A549 treated with dexamethasone at 1 μM for 4 hours (cell line): ENCODE results near the gene VSTM1. TPM values are rescaled to one million over a fixed set of nuclear protein-coding genes. Genes with fewer than 3 reads are reported as not detected.

Experiments
- total RNA-seq: library from RNA; stranded (reverse); fragments of 200-300 nt; extraction: Qiagen RNA extraction; gene quantifications from 5 replicates; pipeline ENCODE4 v1.2.3, GENCODE V29; 2022

VSTM1 gene
- total RNA-seq, result 0.23 to 0.79 TPM (median 0.54 TPM) in 5 replicates

GRCh38 chr19:54063350-54064116 is at the start of gene VSTM1:
Gene VSTM1, minus strand, starts transcription at chr19:54063897. Its CDS starts 120 bp downstream, at chr19:54063777.

DNA sequence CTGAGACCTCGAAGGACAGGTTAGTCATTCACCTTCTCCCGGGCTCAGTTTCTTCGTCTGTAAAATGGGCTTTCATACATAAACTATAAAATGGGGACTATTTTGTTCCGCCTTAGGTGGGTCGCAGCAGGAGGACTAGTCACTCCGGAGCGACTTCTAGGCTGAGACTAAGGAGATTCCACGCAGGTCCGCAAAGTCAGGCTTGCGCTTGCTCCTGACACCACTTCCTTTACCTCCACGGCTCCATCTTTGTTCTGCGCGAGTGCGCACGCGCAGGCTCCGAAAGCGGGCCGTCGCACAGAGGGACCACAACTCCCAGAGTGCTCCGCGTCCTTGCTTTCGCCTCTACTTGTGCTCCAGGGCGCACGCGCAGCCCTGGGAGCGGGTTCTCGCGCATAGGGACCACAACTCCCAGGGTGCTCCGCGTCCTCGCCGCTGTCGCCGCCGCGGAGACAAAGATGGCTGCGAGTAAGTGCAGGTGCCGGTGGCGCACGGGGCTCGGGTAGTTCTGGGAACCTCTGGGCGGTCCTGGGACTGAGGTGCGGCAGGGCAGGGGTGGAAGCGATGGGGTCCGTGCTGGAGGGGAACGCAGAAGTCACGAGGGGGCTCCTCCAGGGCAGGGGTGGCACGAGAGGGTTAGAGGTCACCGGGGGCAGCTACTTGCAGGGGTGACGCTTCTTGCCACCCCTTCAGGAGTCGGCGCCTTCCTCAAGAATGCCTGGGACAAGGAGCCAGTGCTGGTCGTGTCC is 38.9 kb upstream of the VSTM1 start, which contains the start of gene NDUFA3:
NDUFA3 (plus strand) TSS at position 435 of the 749 bp plus-strand sequence; CDS start at position 459, 24 bp downstream.

GRCh38 chr19:54100561-54100960 is 36.9 kb upstream of the VSTM1 start, which contains the start of gene OSCAR:
Gene OSCAR, minus strand, starts transcription at chr19:54100803. Its CDS starts 11 bp downstream, at chr19:54100792.

DNA sequence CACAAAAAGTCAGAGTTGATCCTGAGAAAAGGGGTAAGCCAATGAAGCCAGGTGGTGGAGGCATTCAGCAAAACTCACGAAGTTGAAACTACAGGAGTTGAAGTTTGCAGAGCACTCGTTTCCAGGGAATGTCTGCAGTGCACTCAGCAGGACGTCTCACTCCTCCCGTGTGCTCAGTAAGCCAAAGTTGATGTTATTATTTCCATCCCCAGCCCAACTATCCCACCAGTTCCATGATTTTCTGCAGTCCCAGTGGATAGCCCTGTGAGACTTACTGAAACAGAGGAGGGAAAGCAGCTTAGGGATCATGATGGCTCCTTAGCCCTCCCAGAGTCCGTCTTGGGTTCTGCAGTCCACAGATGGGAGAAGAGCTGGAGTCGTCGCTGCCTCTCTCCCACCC is 17.3 kb upstream of the VSTM1 start, which contains the start of gene TARM1:
TARM1 (minus strand) TSS at position 334 of the 400 bp plus-strand sequence; CDS start at position 309, 25 bp downstream.

GRCh38 chr19:53991224-53992113 is 72.2 kb downstream of the VSTM1 start, which contains the start of gene CACNG6:
Gene CACNG6, plus strand, starts transcription at chr19:53991637. Its CDS starts 1,241 bp downstream, at chr19:53992878.

Other genes starting within 250 kb of the VSTM1 start
- 0.02 TPM in 1 of 5 replicates, not detected in the others for gene NLRP12, start 239.6 kb downstream of the VSTM1 start, total RNA-seq
- gene MYADM, start 196.0 kb downstream of the VSTM1 start, total RNA-seq, result 180 to 380 TPM (median 349 TPM) in 5 replicates
- 4.1 to 7.3 TPM (median 6.1 TPM) in 5 replicates for gene PRKCG, start 181.7 kb downstream of the VSTM1 start, total RNA-seq
- gene CACNG7, start 154.6 kb downstream of the VSTM1 start, total RNA-seq, result 5.8 to 9.2 TPM (median 8.3 TPM) in 5 replicates
- gene CACNG8, start 101.0 kb downstream of the VSTM1 start, total RNA-seq, result 0.61 to 1.2 TPM (median 0.79 TPM) in 5 replicates
- 7.8 to 12.8 TPM (median 11.2 TPM) in 5 replicates for gene CACNG6, start 72.3 kb downstream of the VSTM1 start, total RNA-seq
- gene TARM1, start 17.5 kb upstream of the VSTM1 start, total RNA-seq, result not detected in 5 replicates
- gene OSCAR, start 36.9 kb upstream of the VSTM1 start, total RNA-seq, result 0.15 to 0.33 TPM (median 0.27 TPM) in 5 replicates
- gene NDUFA3, start 39.0 kb upstream of the VSTM1 start, total RNA-seq, result 219 to 268 TPM (median 245 TPM) in 5 replicates
- gene TFPT, start 51.8 kb upstream of the VSTM1 start, total RNA-seq, result 20.8 to 24.6 TPM (median 21.4 TPM) in 5 replicates
- 108 to 130 TPM (median 123 TPM) in 5 replicates for gene PRPF31, start 51.9 kb upstream of the VSTM1 start, total RNA-seq
- 44.6 to 68.1 TPM (median 61.7 TPM) in 5 replicates for gene CNOT3, start 73.9 kb upstream of the VSTM1 start, total RNA-seq
- gene LENG1, start 95.8 kb upstream of the VSTM1 start, total RNA-seq, result 7.5 to 8.8 TPM (median 7.8 TPM) in 5 replicates
- 0.52 to 1.0 TPM (median 0.94 TPM) in 5 replicates for gene TMC4, start 109.3 kb upstream of the VSTM1 start, total RNA-seq
- gene MBOAT7, start 125.7 kb upstream of the VSTM1 start, total RNA-seq, result 97.0 to 169 TPM (median 161 TPM) in 5 replicates
- 77.5 to 116 TPM (median 107 TPM) in 5 replicates for gene TSEN34, start 127.4 kb upstream of the VSTM1 start, total RNA-seq
- gene RPS9, start 137.0 kb upstream of the VSTM1 start, total RNA-seq, result 1,857 to 2,770 TPM (median 1,973 TPM) in 5 replicates
- gene LILRB3, start 159.1 kb upstream of the VSTM1 start, total RNA-seq, result 0.07 to 0.39 TPM (median 0.30 TPM) in 5 replicates
- gene LILRA6, start 178.9 kb upstream of the VSTM1 start, total RNA-seq, result 0.06 to 0.08 TPM in 2 of 5 replicates, not detected in the others
- 0.02 to 0.08 TPM (median 0.04 TPM) in 4 of 5 replicates, not detected in the other for gene LILRB5, start 193.4 kb upstream of the VSTM1 start, total RNA-seq
- gene LILRB2, start 217.2 kb upstream of the VSTM1 start, total RNA-seq, result 0.06 to 0.15 TPM (median 0.08 TPM) in 5 replicates
- 0.13 TPM in 1 of 5 replicates, not detected in the others for gene LILRA5, start 249.3 kb upstream of the VSTM1 start, total RNA-seq